Left ventricle myocardium inferior (tissue), 1 donor: ENCODE measurements around the gene IMPG1. TPM values are rescaled to one million over a fixed set of nuclear protein-coding genes. Genes with fewer than 3 reads are reported as not detected.

ENCODE experiments used
- DNase-seq: peaks from one replicate; pipeline ENCODE4 v3.0.0-alpha.2; 2020
- H3K27ac ChIP-seq: fragments of 200-600 bp; replicated peaks from 2 replicates; pipeline ENCODE4 v1.8.0; 2021
- H3K27me3 ChIP-seq: fragments of 200-600 bp; 2 replicates; pipeline ENCODE4 v1.8.0; 2021; ENCODE audit warnings: low read depth
- H3K36me3 ChIP-seq: fragments of 200-600 bp; 2 replicates; pipeline ENCODE4 v1.8.0; 2021
- H3K4me1 ChIP-seq: fragments of 200-600 bp; 2 replicates; pipeline ENCODE4 v1.8.0; 2021
- H3K4me3 ChIP-seq: fragments of 200-600 bp; 2 replicates; pipeline ENCODE4 v1.8.0; 2021; ENCODE audit warnings: mild to moderate bottlenecking, moderate library complexity
- H3K9me3 ChIP-seq: fragments of 200-600 bp; replicated peaks from 2 replicates; pipeline ENCODE4 v1.8.0; 2021
- intact Hi-C: fragments of 100-400 bp; cut with micrococcal nuclease; formaldehyde crosslinking; loops from one replicate; pipeline ENCODE4 v1.11.0; 2022
- total RNA-seq: library from RNA; stranded (reverse); fragmentation: NEBNext Ultra II Directional; extraction: Animal tissue kit (Norgen Biotek cat#: 25700); gene quantifications from one replicate; pipeline ENCODE4 v1.2.1, GENCODE V29; 2021
- TF ChIP-seq, protein P1 (sequence below): fragments of 200-600 bp; IDR thresholded peaks from 2 replicates; pipeline ENCODE4 v1.8.0; 2021; ENCODE audit warnings: antibody characterized with exemption, mild to moderate bottlenecking, borderline replicate concordance
- donor health status: DM: no; HTN: yes; CAD: no; lungs with severe emphysema.

IMPG1 gene
- total RNA-seq, 1 donor from 2014 or later, result not detected

DNA sequence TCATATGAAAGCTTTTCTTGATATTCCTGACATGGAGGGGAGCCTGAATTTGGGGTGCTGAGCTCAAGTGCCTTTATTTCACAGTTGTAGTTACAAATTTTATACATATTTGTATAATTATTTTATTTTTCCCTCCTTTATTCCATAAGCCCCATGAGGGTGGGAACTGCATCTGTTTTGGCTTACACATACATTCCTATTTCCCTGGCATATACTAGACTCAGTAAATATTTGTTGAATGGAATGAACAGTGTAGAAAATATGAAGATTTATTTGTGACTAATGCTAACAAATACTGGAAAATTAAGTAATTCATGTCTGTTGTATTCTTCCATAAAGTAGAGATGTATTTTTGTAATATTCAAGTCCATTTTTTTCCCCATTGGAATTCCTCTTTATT, 196.3 kb downstream of the IMPG1 start:
- TF ChIP-seq, protein P1, sequence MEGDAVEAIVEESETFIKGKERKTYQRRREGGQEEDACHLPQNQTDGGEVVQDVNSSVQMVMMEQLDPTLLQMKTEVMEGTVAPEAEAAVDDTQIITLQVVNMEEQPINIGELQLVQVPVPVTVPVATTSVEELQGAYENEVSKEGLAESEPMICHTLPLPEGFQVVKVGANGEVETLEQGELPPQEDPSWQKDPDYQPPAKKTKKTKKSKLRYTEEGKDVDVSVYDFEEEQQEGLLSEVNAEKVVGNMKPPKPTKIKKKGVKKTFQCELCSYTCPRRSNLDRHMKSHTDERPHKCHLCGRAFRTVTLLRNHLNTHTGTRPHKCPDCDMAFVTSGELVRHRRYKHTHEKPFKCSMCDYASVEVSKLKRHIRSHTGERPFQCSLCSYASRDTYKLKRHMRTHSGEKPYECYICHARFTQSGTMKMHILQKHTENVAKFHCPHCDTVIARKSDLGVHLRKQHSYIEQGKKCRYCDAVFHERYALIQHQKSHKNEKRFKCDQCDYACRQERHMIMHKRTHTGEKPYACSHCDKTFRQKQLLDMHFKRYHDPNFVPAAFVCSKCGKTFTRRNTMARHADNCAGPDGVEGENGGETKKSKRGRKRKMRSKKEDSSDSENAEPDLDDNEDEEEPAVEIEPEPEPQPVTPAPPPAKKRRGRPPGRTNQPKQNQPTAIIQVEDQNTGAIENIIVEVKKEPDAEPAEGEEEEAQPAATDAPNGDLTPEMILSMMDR, result no peak
- no peak overlapping the region for H3K27ac ChIP-seq
- no peaks in the 10 kb centered on the region for H3K4me1 ChIP-seq
- DNase-seq, result no peak
- peaks cover 67% of the 10 kb centered on the region for H3K36me3 ChIP-seq
- H3K27me3 ChIP-seq, result no peaks in the 10 kb centered on the region
- intact Hi-C loops, result no loop called here
- no peaks in the 10 kb centered on the region for H3K9me3 ChIP-seq
- H3K4me3 ChIP-seq, result no peak overlapping the region

- TF ChIP-seq, protein P1, result no peak
- no peak overlapping the region for H3K27ac ChIP-seq
Observed at GRCh38 chr6:75874224-75874623, 198.2 kb downstream of the IMPG1 start.

More at GRCh38 chr6:75874224-75874623, 198.2 kb downstream of the IMPG1 start:
- no peaks in the 10 kb centered on the region for H3K4me1 ChIP-seq
- intact Hi-C loops, result no loop called here
- no peaks in the 10 kb centered on the region for H3K27me3 ChIP-seq
- no peaks in the 10 kb centered on the region for H3K9me3 ChIP-seq
- DNase-seq, result no peak
- H3K36me3 ChIP-seq, result peaks cover 65% of the 10 kb centered on the region
- H3K4me3 ChIP-seq, result no peak overlapping the region
